Measurements from ENCODE around the gene FUT9. TPM values are rescaled to one million over a fixed set of nuclear protein-coding genes. Genes with fewer than 3 reads are reported as not detected.

FUT9 gene
- polyA plus RNA-seq, 1 donor (not counting 4 experiments of a cell fraction or from before 2014, with no cell fraction given), result not detected

DNA sequence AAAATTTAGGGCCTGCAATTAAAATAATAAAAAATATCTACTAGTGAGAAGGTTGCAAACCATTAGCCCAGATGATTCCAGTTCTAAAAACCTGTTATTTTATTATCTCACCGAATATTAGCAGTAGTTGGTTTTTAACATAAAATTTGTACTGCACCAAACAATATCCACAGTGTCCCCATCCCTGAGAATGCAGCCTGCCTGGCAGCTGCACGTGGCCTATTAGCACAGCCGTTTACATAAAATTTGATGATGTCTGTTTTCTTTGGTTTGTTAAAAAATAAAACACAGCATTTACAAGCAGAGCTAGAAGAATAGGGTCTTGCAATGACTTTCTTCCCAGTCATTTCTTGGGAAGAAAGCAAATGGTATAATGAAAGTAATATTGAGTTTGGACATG, 58.2 kb downstream of the FUT9 start:
- dilution Hi-C loops (cut with MboI; ENCODE audit: extremely low pct_ligation_motif_present, low sequenced_read_pairs), result no loop called here
- H3K4me1 ChIP-seq (ENCODE audit: control insufficient read depth, extremely low read depth, insufficient read depth, low read length), result no peaks in the 10 kb centered on the region
- no peak for FAIRE-seq

GRCh38 chr6:96075826-96076225, 60.1 kb downstream of the FUT9 start:
- DNase-seq (ENCODE audit: low read depth, low spot score) (no peak), FAIRE-seq (no peak)
- H3K4me2 ChIP-seq (ENCODE audit: control insufficient read depth, extremely low read depth, insufficient read depth, low read depth, low read length), result no peak overlapping the region
- H3K4me1 ChIP-seq (ENCODE audit: control insufficient read depth, extremely low read depth, insufficient read depth, low read length), result no peaks in the 10 kb centered on the region
- dilution Hi-C loops (cut with MboI; ENCODE audit: extremely low pct_ligation_motif_present, low sequenced_read_pairs), result no loop called here
- no peak overlapping the region for H3K4me3 ChIP-seq (ENCODE audit: control insufficient read depth in 2 of 3, extremely low read depth in 1 of 3, insufficient read depth in 2 of 3, low read depth in 1 of 3, low read length in 3 of 3)
- no peaks in the 10 kb centered on the region for H4K20me1 ChIP-seq (ENCODE audit: control insufficient read depth, extremely low read depth, insufficient read depth, low read length)
- H2AFZ ChIP-seq (ENCODE audit: control insufficient read depth, low read length), result no peak overlapping the region
- H3K27me3 ChIP-seq (ENCODE audit: control insufficient read depth, extremely low read depth, insufficient read depth, low read length), result no peaks in the 10 kb centered on the region
- no peak overlapping the region for H3K9ac ChIP-seq (ENCODE audit: control insufficient read depth, extremely low read depth, insufficient read depth, low read length)
- H3K9me1 ChIP-seq (ENCODE audit: control insufficient read depth, extremely low read depth, insufficient read depth, low read length), result no peaks in the 10 kb centered on the region
- no peak for TF ChIP-seq EZH2 (IDR thresholded peaks at IDR 0.05; ENCODE audit: low read length)
- TF ChIP-seq, protein P1, sequence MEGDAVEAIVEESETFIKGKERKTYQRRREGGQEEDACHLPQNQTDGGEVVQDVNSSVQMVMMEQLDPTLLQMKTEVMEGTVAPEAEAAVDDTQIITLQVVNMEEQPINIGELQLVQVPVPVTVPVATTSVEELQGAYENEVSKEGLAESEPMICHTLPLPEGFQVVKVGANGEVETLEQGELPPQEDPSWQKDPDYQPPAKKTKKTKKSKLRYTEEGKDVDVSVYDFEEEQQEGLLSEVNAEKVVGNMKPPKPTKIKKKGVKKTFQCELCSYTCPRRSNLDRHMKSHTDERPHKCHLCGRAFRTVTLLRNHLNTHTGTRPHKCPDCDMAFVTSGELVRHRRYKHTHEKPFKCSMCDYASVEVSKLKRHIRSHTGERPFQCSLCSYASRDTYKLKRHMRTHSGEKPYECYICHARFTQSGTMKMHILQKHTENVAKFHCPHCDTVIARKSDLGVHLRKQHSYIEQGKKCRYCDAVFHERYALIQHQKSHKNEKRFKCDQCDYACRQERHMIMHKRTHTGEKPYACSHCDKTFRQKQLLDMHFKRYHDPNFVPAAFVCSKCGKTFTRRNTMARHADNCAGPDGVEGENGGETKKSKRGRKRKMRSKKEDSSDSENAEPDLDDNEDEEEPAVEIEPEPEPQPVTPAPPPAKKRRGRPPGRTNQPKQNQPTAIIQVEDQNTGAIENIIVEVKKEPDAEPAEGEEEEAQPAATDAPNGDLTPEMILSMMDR (optimal IDR thresholded peaks at IDR 0.05 in 1 of 3, IDR thresholded peaks at IDR 0.05 in 1 of 3, conservative IDR thresholded peaks at IDR 0.05 in 1 of 3; ENCODE audit: extremely low read depth in 1 of 3, insufficient read depth in 2 of 3, low read length in 3 of 3), result no peak
- H3K9me3 ChIP-seq (ENCODE audit: control insufficient read depth, low read depth, low read length), result no peaks in the 10 kb centered on the region
- no peaks in the 10 kb centered on the region for H3K79me2 ChIP-seq (ENCODE audit: control insufficient read depth, insufficient read depth, low read length)
- no peaks in the 10 kb centered on the region for H3K36me3 ChIP-seq (ENCODE audit: control insufficient read depth in 2 of 2, extremely low read depth in 1 of 2, insufficient read depth in 2 of 2, low read length in 2 of 2)
- H3K27ac ChIP-seq (ENCODE audit: control insufficient read depth, insufficient read depth, low read length), result no peak overlapping the region

More for the DNA sequence above, 58.2 kb downstream of the FUT9 start:
- Histone ChIP-seq H2AFZ (ENCODE audit: control insufficient read depth, low read length) (no peak overlapping the region), H3K9me3 (ENCODE audit: control insufficient read depth, low read depth, low read length) (no peaks in the 10 kb centered on the region), H4K20me1 (ENCODE audit: control insufficient read depth, extremely low read depth, insufficient read depth, low read length) (no peaks in the 10 kb centered on the region), H3K36me3 (ENCODE audit: control insufficient read depth in 2 of 2, extremely low read depth in 1 of 2, insufficient read depth in 2 of 2, low read length in 2 of 2) (no peaks in the 10 kb centered on the region), H3K27me3 (ENCODE audit: control insufficient read depth, extremely low read depth, insufficient read depth, low read length) (no peaks in the 10 kb centered on the region), H3K79me2 (ENCODE audit: control insufficient read depth, insufficient read depth, low read length) (no peaks in the 10 kb centered on the region), H3K4me3 (ENCODE audit: control insufficient read depth in 2 of 3, extremely low read depth in 1 of 3, insufficient read depth in 2 of 3, low read depth in 1 of 3, low read length in 3 of 3) (no peak overlapping the region), H3K4me2 (ENCODE audit: control insufficient read depth, extremely low read depth, insufficient read depth, low read depth, low read length) (no peak overlapping the region), H3K27ac (ENCODE audit: control insufficient read depth, insufficient read depth, low read length) (no peak overlapping the region), H3K9ac (ENCODE audit: control insufficient read depth, extremely low read depth, insufficient read depth, low read length) (no peak overlapping the region), H3K9me1 (ENCODE audit: control insufficient read depth, extremely low read depth, insufficient read depth, low read length) (no peaks in the 10 kb centered on the region)
- DNase-seq (ENCODE audit: low read depth, low spot score), result no peak
- no peak for TF ChIP-seq EZH2 (IDR thresholded peaks at IDR 0.05; ENCODE audit: low read length)
- TF ChIP-seq, protein P1 (optimal IDR thresholded peaks at IDR 0.05 in 1 of 3, IDR thresholded peaks at IDR 0.05 in 1 of 3, conservative IDR thresholded peaks at IDR 0.05 in 1 of 3; ENCODE audit: extremely low read depth in 1 of 3, insufficient read depth in 2 of 3, low read length in 3 of 3), result no peak

Data from keratinocyte (primary cell).